Umbilical cord (tissue), 2 donors: ENCODE measurements around the gene UNK. TPM values are rescaled to one million over a fixed set of nuclear protein-coding genes. Genes with fewer than 3 reads are reported as not detected.
A peak's percentile ranks its signal among the peaks of the same experiment; 100 is the strongest.

ENCODE experiments used
- DNase-seq: peaks from one replicate; pipeline ENCODE4 v3.0.0-alpha.2; 2015; ENCODE audit warnings: low spot score
- total RNA-seq: library from RNA; depleted of rRNA; stranded (reverse); fragments of >200 nt; gene quantifications from one replicate; pipeline ENCODE4 v1.2.3, GENCODE V29; 2014; ENCODE audit warnings: low replicate concordance; ENCODE audit not compliant: insufficient read depth

UNK gene, protein sequence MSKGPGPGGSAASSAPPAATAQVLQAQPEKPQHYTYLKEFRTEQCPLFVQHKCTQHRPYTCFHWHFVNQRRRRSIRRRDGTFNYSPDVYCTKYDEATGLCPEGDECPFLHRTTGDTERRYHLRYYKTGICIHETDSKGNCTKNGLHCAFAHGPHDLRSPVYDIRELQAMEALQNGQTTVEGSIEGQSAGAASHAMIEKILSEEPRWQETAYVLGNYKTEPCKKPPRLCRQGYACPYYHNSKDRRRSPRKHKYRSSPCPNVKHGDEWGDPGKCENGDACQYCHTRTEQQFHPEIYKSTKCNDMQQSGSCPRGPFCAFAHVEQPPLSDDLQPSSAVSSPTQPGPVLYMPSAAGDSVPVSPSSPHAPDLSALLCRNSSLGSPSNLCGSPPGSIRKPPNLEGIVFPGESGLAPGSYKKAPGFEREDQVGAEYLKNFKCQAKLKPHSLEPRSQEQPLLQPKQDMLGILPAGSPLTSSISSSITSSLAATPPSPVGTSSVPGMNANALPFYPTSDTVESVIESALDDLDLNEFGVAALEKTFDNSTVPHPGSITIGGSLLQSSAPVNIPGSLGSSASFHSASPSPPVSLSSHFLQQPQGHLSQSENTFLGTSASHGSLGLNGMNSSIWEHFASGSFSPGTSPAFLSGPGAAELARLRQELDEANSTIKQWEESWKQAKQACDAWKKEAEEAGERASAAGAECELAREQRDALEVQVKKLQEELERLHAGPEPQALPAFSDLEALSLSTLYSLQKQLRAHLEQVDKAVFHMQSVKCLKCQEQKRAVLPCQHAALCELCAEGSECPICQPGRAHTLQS
- total RNA-seq = 7.5 TPM

- DNase-seq = peak; percentile 99
These were observed at the start of gene UNK for GRCh38 chr17:75784473-75785015. Gene UNK, plus strand, starts transcription at chr17:75784806. Its CDS starts 75 bp downstream, at chr17:75784881.

DNA sequence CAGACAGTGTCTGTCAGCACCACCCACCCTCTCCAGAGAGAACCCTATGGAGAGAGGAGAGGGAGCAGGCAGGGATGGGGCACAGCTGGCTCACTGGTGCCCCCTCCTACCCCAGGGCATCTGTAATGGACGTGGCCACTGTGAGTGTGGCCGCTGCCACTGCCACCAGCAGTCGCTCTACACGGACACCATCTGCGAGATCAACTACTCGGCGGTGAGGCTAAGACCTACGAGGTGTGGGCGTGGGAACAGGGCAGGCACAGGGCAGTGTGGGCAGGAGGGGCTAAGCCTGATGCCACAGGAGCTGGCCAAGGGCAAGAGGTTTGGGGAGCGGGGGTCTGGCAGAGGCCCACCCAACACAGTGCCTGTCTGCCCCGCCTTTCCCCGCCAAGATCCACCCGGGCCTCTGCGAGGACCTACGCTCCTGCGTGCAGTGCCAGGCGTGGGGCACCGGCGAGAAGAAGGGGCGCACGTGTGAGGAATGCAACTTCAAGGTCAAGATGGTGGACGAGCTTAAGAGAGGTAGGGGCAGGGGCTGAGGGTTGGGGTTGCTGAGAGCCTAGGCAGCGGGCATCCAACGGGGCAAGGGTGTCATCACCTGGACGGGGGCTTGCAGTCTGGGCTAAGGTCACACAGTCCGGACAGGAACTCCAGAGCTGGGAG is 48.3 kb upstream of the UNK start:
- no peak for DNase-seq

- no peak for DNase-seq
These were observed 47.3 kb upstream of the UNK start for GRCh38 chr17:75737133-75737962.

GRCh38 chr17:75738218-75738802 is 46.3 kb upstream of the UNK start:
- DNase-seq = no peak

- DNase-seq = no peak
These were observed 45.4 kb upstream of the UNK start for GRCh38 chr17:75739174-75739573.

DNA sequence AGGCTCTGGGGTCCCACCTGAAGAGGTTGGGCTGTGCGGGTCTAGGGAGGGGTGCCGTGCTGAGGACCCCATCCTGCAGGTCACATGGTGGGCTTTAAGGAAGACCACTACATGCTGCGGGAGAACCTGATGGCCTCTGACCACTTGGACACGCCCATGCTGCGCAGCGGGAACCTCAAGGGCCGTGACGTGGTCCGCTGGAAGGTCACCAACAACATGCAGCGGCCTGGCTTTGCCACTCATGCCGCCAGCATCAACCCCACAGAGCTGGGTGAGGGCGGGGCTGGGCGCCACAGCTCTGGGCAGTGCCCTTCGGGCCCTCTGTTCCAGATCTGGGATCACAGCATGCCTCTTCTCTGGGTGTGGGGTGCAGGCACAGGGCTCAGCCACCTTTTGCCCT is 44.8 kb upstream of the UNK start:
- no peak for DNase-seq

DNA sequence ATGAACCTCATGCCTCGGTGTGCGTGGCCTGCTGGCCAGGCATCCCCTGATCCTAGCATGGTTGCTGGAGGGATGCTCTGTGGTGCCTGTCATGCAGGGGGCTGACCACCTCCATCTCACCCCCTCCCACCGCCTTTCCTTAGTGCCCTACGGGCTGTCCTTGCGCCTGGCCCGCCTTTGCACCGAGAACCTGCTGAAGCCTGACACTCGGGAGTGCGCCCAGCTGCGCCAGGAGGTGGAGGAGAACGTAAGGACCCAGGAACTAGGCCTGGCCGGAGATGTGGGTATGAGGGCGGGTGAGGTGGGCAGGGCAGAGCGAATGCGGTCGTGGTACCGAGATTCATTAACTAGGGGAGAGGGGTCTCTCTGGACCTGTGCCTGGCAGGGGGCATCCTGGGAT is 44.4 kb upstream of the UNK start:
- no peak for DNase-seq

- no peak for DNase-seq
These were observed 44.0 kb upstream of the UNK start for GRCh38 chr17:75740631-75741077.

GRCh38 chr17:75742337-75742736 is 42.3 kb upstream of the UNK start:
- no peak for DNase-seq

DNA sequence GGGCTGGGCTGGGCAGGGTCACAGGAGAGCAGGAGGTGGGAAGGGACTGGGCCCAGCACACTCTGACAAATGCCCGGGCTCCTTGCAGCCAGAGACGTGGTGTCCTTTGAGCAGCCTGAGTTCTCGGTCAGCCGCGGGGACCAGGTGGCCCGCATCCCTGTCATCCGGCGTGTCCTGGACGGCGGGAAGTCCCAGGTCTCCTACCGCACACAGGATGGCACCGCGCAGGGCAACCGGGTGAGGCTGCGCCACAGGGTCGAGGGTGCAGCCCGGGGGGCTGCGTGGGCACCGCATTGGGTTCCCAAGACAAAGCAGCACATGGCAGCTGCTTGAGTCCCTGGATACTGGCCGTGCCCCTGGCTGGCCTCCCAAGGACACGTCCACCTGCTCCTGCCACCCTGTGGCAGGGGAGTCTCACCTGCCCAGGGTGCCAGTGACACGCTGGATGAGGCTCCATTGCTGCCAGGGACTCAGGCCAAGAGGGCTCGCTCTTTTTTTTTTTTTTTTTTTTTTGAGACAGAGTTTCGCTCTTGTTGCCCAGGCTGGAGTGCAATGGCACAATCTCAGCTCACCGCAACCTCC is 40.9 kb upstream of the UNK start:
- DNase-seq = no peak

DNA sequence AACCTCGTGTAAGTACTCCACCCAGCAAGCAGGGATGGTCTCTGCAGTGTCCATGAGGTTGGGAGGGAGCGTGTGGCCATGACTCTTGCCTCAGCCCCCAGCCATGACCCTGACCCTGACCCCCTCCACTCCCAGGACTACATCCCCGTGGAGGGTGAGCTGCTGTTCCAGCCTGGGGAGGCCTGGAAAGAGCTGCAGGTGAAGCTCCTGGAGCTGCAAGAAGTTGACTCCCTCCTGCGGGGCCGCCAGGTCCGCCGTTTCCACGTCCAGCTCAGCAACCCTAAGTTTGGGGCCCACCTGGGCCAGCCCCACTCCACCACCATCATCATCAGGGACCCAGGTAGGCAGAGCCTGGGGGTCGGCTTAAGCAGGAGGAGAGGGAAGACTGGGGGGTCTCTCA is 35.9 kb upstream of the UNK start:
- no peak for DNase-seq

- peak; percentile 73 for DNase-seq
These were observed 34.8 kb upstream of the UNK start for GRCh38 chr17:75749545-75750389.

DNA sequence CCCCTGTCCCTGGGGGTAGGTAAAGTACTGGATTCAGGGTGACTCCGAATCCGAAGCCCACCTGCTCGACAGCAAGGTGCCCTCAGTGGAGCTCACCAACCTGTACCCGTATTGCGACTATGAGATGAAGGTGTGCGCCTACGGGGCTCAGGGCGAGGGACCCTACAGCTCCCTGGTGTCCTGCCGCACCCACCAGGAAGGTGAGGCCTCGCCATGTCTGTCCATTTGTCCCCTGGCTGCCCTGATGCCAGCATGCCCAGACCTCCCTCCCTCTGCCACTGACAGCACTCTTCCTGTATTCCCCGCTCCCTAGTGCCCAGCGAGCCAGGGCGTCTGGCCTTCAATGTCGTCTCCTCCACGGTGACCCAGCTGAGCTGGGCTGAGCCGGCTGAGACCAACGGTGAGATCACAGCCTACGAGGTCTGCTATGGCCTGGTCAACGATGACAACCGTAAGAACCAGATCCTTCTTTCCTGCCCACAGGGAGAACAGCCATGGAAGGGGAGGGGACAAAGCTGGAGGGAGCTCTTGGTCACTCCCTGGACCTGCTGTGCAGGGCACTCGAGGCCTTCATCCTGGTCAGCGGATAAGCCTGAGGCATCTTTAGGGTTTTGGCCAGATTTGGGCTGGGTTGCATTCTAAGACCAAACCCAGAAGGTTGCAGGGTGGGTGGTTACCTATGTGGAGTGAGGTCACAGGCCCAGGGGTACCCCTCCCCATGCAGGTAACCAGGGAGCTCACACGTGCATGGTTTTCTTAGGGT is 33.8 kb upstream of the UNK start:
- DNase-seq = no peak

DNA sequence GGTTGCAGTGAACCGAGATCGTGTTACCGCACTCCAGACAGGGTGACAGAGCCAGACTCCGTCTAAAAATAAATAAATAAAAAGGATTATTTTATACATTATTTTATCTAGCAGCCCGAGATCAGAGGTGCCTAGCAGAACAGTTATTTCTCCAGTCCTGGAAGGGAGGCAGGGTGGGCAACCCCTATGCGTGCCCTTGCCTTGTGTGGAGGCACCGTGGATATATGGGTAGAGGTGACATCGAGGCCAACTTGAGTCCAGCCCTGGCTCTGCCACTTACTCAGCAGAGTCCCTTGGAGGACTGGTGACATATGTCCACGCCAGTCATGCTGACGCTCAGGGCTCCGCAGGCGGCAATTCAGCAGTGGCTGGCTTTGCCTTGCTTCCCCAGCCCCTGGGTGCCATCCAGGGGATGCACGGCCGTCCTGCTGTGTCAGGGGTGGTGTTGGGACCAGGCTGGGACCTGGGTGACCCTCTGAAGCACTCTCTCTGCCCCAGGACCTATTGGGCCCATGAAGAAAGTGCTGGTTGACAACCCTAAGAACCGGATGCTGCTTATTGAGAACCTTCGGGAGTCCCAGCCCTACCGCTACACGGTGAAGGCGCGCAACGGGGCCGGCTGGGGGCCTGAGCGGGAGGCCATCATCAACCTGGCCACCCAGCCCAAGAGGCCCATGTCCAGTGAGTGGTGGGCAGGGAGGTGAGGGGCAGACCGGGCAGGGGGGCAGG is 32.8 kb upstream of the UNK start:
- no peak for DNase-seq

- no peak for DNase-seq
These were observed 32.2 kb upstream of the UNK start for GRCh38 chr17:75752405-75752709.

DNA sequence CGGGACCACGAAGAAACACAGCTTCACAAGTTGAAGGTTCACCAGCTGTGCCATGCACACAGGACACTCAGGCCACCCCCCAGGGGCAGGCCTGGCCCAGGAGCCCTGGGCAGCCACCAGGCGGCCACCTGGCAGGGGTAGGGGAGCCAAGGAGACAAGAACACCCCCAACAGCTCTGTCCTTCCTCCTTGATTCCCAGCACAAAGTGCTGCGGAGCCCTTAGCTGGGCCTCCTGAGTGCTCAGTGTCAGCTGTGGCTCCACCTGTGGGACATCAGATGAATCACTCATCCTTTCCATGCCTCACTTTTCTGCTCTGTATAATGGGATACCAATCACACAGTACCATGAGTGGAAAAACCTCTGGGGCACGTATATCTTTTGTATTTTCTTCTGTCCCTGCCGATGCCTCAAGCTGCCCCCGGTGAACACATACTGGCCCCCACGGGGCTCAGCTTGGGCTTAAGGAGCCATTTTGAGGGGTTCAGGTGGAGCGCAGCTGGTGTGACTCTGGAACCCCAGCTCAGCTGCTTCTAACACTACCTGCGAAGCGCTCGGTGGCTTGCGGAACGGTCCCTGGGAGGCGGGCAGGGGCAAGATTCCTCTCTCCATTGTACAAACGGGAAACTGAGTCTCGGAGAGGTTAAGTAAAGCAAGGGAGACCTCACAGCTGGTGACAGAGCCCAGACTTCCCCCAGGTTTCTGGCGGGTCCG is 31.6 kb upstream of the UNK start:
- no peak for DNase-seq
